H1 (cell line): Measurements from ENCODE around the gene MPEG1. TPM values are rescaled to one million over a fixed set of nuclear protein-coding genes. Genes with fewer than 3 reads are reported as not detected.

Source experiments
- CHD1 ChIP-seq: IDR thresholded peaks from 2 replicates; pipeline ENCODE4 v1.6.1; 2012; ENCODE audit warnings: low read depth, low read length, improper control_type of control experiment
- CHD7 ChIP-seq: fragments of 300-600 bp; sonication (generic); IDR thresholded peaks from 2 replicates; pipeline ENCODE4 v1.7.1; 2012; ENCODE audit warnings: low read length, moderate library complexity, mild to moderate bottlenecking, inconsistent platforms; ENCODE audit not compliant: insufficient replicate concordance
- CREB1 ChIP-seq: IDR thresholded peaks from 2 replicates; pipeline ENCODE4 v1.6.1; 2012; ENCODE audit warnings: inconsistent platforms
- PHF8 ChIP-seq: fragments of 200-600 bp; sonication (generic); conservative IDR thresholded peaks from 2 replicates; pipeline ENCODE4 v1.7.1; 2012; ENCODE audit warnings: low read depth, mild to moderate bottlenecking, inconsistent platforms, low read length, moderate library complexity
- POLR2AphosphoS5 ChIP-seq: IDR thresholded peaks from 2 replicates; pipeline ENCODE4 v1.6.1; 2011; ENCODE audit warnings: low read depth, low read length
- polyA plus RNA-seq, 7 experiments: library from polyadenylated mRNA; depleted of rRNA in 3 of 7; stranded (reverse) in 5 of 7; unstranded in 2 of 7; fragments of >200 nt in 5 of 7; fragments of 200-250 nt in 2 of 7; gene quantifications; 1 replicate in 5 of 7; 2 replicates in 1 of 7; 4 replicates in 1 of 7; pipeline versions ENCODE4 v1.2.1 to v1.2.3, GENCODE V29; 2011 to 2013; ENCODE audit warnings: missing spikeins in 2 of 7, mixed read lengths in 2 of 7
- total RNA-seq: library from RNA; stranded (reverse); fragmentation: NEBNext Ultra II Directional; extraction: Animal tissue kit (Norgen Biotek cat#: 25700); gene quantifications from 2 replicates; pipeline ENCODE4 v1.2.1, GENCODE V29; 2021

Gene MPEG1
- total and polyA plus RNA-seq, 2 of the 8 experiments (the other 6 are each of a cell fraction or from before 2014, with no cell fraction given): not detected

DNA sequence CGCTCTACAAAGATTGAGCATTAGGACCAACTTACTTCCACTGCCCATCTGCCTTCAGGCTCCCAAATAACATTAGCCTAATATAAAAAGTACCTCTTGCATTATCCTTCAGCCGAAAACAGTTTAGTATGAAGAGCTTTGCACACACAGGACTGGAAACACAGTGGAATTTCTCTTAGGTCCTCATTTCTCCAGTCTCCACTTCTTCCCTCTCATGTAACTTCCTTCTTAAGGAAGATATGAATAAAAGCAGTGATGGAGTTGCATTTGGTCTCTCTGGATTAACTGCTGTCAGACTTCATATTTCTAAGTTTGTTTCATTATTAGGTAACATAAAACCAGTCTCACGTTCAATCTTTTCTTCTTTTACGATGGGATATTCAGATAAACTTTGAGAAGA, 5.6 kb upstream of the MPEG1 start (continued):
- TF ChIP-seq CHD7 (no peak), POLR2AphosphoS5 (no peak), CHD1 (no peak), PHF8 (no peak), CREB1 (no peak)
